Measurements from ENCODE around the gene TBL1X.
"Not testable (repeated sequence)": the region's sequence is repeated elsewhere in the genome, so short reads cannot be mapped to it uniquely, and the experiment has no call there.

Gene TBL1X

GRCh38 chrX:9464435-9465371, at the start of gene TBL1X:
Gene TBL1X, plus strand, starts transcription at chrX:9465058. Its CDS starts 188,529 bp downstream, at chrX:9653587.
- no peak for DNase-seq

GRCh38 chrX:9416562-9417348, 48.1 kb upstream of the TBL1X start:
- no peak for DNase-seq

GRCh38 chrX:9418262-9418661, 46.6 kb upstream of the TBL1X start:
- DNase-seq = no peak

GRCh38 chrX:9420275-9421265, 44.3 kb upstream of the TBL1X start:
- no peak for DNase-seq

- DNase-seq = no peak
Measured at GRCh38 chrX:9429767-9430166, 35.1 kb upstream of the TBL1X start.

GRCh38 chrX:9430346-9430921, 34.4 kb upstream of the TBL1X start:
- DNase-seq = no peak

- DNase-seq = no peak
Measured at GRCh38 chrX:9431281-9431680, 33.6 kb upstream of the TBL1X start.

- DNase-seq = no peak
Measured at GRCh38 chrX:9433596-9433995, 31.3 kb upstream of the TBL1X start.

- DNase-seq = no peak
Measured at GRCh38 chrX:9434051-9434550, 30.8 kb upstream of the TBL1X start.

- not testable (repeated sequence) for DNase-seq
Measured at GRCh38 chrX:9435086-9435485, 29.8 kb upstream of the TBL1X start.

- DNase-seq = no peak
Measured at GRCh38 chrX:9436812-9437211, 28.0 kb upstream of the TBL1X start.

- DNase-seq = no peak
Measured at GRCh38 chrX:9438933-9439494, 25.8 kb upstream of the TBL1X start.

GRCh38 chrX:9440116-9440844, 24.6 kb upstream of the TBL1X start:
- no peak for DNase-seq

GRCh38 chrX:9442056-9442455, 22.8 kb upstream of the TBL1X start:
- no peak for DNase-seq

GRCh38 chrX:9443327-9443726, 21.5 kb upstream of the TBL1X start:
- DNase-seq = no peak

GRCh38 chrX:9447906-9448305, 17.0 kb upstream of the TBL1X start:
- DNase-seq = no peak

GRCh38 chrX:9456250-9457074, 8.4 kb upstream of the TBL1X start:
- no peak for DNase-seq

- DNase-seq = not testable (repeated sequence)
Measured at GRCh38 chrX:9458034-9458433, 6.8 kb upstream of the TBL1X start.

GRCh38 chrX:9458516-9459078, 6.3 kb upstream of the TBL1X start:
- no peak for DNase-seq

Data from amniotic stem cell (primary cell).